GM19043 (cell line): ENCODE measurements around the gene CLTCL1.
"Not testable (repeated sequence)": the region's sequence is repeated elsewhere in the genome, so short reads cannot be mapped to it uniquely, and the experiment has no call there.

Experiments
- ATAC-seq: cut with Tn5 transposase; IDR thresholded peaks from one replicate; pipeline ENCODE4 v1.9.1; 2021; ENCODE audit warnings: low read depth; ENCODE audit not compliant: unreplicated experiment

CLTCL1 gene

GRCh38 chr22:19222242-19223005, 69.1 kb downstream of the CLTCL1 start:
- no peak for ATAC-seq

GRCh38 chr22:19220867-19221266, 70.7 kb downstream of the CLTCL1 start:
- no peak for ATAC-seq

GRCh38 chr22:19218541-19219233, 72.8 kb downstream of the CLTCL1 start:
- ATAC-seq, result no peak

- no peak for ATAC-seq
These were observed 74.9 kb downstream of the CLTCL1 start for GRCh38 chr22:19216579-19216978.

- ATAC-seq, result no peak
These were observed 76.2 kb downstream of the CLTCL1 start for GRCh38 chr22:19215360-19215759.

GRCh38 chr22:19214078-19214473, 77.4 kb downstream of the CLTCL1 start:
- ATAC-seq, result no peak

- ATAC-seq, result no peak
These were observed 78.0 kb downstream of the CLTCL1 start for GRCh38 chr22:19213442-19214077.

GRCh38 chr22:19213001-19213400, 78.5 kb downstream of the CLTCL1 start:
- no peak for ATAC-seq

- ATAC-seq, result no peak
These were observed 79.1 kb downstream of the CLTCL1 start for GRCh38 chr22:19212302-19212870.

GRCh38 chr22:19210188-19210587, 81.3 kb downstream of the CLTCL1 start:
- ATAC-seq, result no peak

GRCh38 chr22:19208287-19208847, 83.2 kb downstream of the CLTCL1 start:
- no peak for ATAC-seq

- no peak for ATAC-seq
These were observed 83.6 kb downstream of the CLTCL1 start for GRCh38 chr22:19207884-19208283.

- ATAC-seq, result no peak
These were observed 84.1 kb downstream of the CLTCL1 start for GRCh38 chr22:19207401-19207808.

- no peak for ATAC-seq
These were observed 85.2 kb downstream of the CLTCL1 start for GRCh38 chr22:19206287-19206686.

- ATAC-seq, result no peak
These were observed 86.9 kb downstream of the CLTCL1 start for GRCh38 chr22:19204640-19205039.

- ATAC-seq, result no peak
These were observed 87.7 kb downstream of the CLTCL1 start for GRCh38 chr22:19203834-19204233.

GRCh38 chr22:19202799-19203186, 88.7 kb downstream of the CLTCL1 start:
- not testable (repeated sequence) for ATAC-seq

- no peak for ATAC-seq
These were observed 89.4 kb downstream of the CLTCL1 start for GRCh38 chr22:19201869-19202798.

- no peak for ATAC-seq
These were observed 90.2 kb downstream of the CLTCL1 start for GRCh38 chr22:19201130-19201868.
